HepG2 (cell line): Measurements from ENCODE around the gene PXMP2. TPM values are rescaled to one million over a fixed set of nuclear protein-coding genes. Genes with fewer than 3 reads are reported as not detected.

ENCODE experiments used
- ADNP ChIP-seq: sonication (generic); formaldehyde crosslinking; IDR thresholded peaks from 2 replicates; pipeline ENCODE4 v1.4.0; 2020; ENCODE audit warnings: missing genetic modification reagents
- ARHGAP35 ChIP-seq: sonication (generic); formaldehyde crosslinking; IDR thresholded peaks from 2 replicates; pipeline ENCODE4 v1.9.0; 2022; ENCODE audit warnings: mild to moderate bottlenecking, inconsistent platforms, moderate library complexity, missing genetic modification reagents, borderline replicate concordance
- ATF2 ChIP-seq: sonication (generic); formaldehyde crosslinking; IDR thresholded peaks from 2 replicates; pipeline ENCODE4 v1.4.0; 2020; ENCODE audit warnings: missing genetic modification reagents
- GFI1 ChIP-seq: sonication (generic); formaldehyde crosslinking; IDR thresholded peaks from 2 replicates; pipeline ENCODE4 v1.5.0; 2020; ENCODE audit warnings: missing genetic modification reagents, mild to moderate bottlenecking, borderline replicate concordance
- KAT2B ChIP-seq: fragments of 150-350 bp; IDR thresholded peaks from 2 replicates; pipeline ENCODE4 v1.6.1; 2014; ENCODE audit warnings: low read depth, low read length, borderline replicate concordance
- KLF13 ChIP-seq: sonication (generic); formaldehyde crosslinking; IDR thresholded peaks from 2 replicates; pipeline ENCODE4 v1.4.0; 2020; ENCODE audit warnings: mild to moderate bottlenecking, missing genetic modification reagents
- MXD3 ChIP-seq: IDR thresholded peaks from 2 replicates; pipeline ENCODE4 v1.6.1; 2016; ENCODE audit warnings: mild to moderate bottlenecking, missing biosample characterization, missing genetic modification reagents
- NKX3-1 ChIP-seq: sonication (generic); formaldehyde crosslinking; IDR thresholded peaks from 2 replicates; pipeline ENCODE4 v1.5.0; 2020; ENCODE audit warnings: missing genetic modification reagents
- NRL ChIP-seq: sonication (generic); formaldehyde crosslinking; IDR thresholded peaks from 2 replicates; pipeline ENCODE4 v1.5.0; 2020; ENCODE audit warnings: missing genetic modification reagents, mild to moderate bottlenecking, moderate library complexity, borderline replicate concordance
- REXO4 ChIP-seq: sonication (generic); formaldehyde crosslinking; IDR thresholded peaks from 2 replicates; pipeline ENCODE4 v1.8.0; 2022; ENCODE audit warnings: missing genetic modification reagents, mild to moderate bottlenecking, borderline replicate concordance
- SKI ChIP-seq: fragments of 450-650 bp; IDR thresholded peaks from one replicate; pipeline ENCODE4 v1.6.1; 2018; ENCODE audit warnings: mild to moderate bottlenecking; ENCODE audit not compliant: partially characterized antibody
- SNAI1 ChIP-seq: sonication (generic); formaldehyde crosslinking; IDR thresholded peaks from 2 replicates; pipeline ENCODE4 v1.5.0; 2020; ENCODE audit warnings: mild to moderate bottlenecking, missing genetic modification reagents, borderline replicate concordance
- SNRNP70 ChIP-seq: fragments of 200-400 bp; formaldehyde crosslinking; IDR thresholded peaks from 2 replicates; pipeline ENCODE4 v1.6.1; 2017; ENCODE audit warnings: mild to moderate bottlenecking, low read depth, low read length, moderate library complexity
- TOPORS ChIP-seq: sonication (generic); formaldehyde crosslinking; IDR thresholded peaks from 2 replicates; pipeline ENCODE4 v1.8.0; 2023; ENCODE audit warnings: mild to moderate bottlenecking, missing genetic modification reagents
- TRAFD1 ChIP-seq: sonication (generic); formaldehyde crosslinking; IDR thresholded peaks from 2 replicates; pipeline ENCODE4 v1.5.1; 2020; ENCODE audit warnings: missing genetic modification reagents, mild to moderate bottlenecking, borderline replicate concordance
- ZFP36L1 ChIP-seq: sonication (generic); formaldehyde crosslinking; IDR thresholded peaks from 2 replicates; pipeline ENCODE4 v1.8.0; 2022; ENCODE audit warnings: mild to moderate bottlenecking, missing genetic modification reagents, moderate library complexity
- ZKSCAN5 ChIP-seq: sonication (generic); formaldehyde crosslinking; IDR thresholded peaks from 2 replicates; pipeline ENCODE4 v1.5.1; 2020; ENCODE audit warnings: mild to moderate bottlenecking, missing genetic modification reagents
- ZNF274 ChIP-seq: sonication (generic); formaldehyde crosslinking; IDR thresholded peaks from 2 replicates; pipeline ENCODE4 v1.5.1; 2020; ENCODE audit warnings: mild to moderate bottlenecking, missing genetic modification reagents
- ZNF333 ChIP-seq: sonication (generic); formaldehyde crosslinking; IDR thresholded peaks from 2 replicates; pipeline ENCODE4 v1.4.0; 2020; ENCODE audit warnings: mild to moderate bottlenecking, missing genetic modification reagents, borderline replicate concordance
- ZNF788 ChIP-seq: sonication (generic); formaldehyde crosslinking; IDR thresholded peaks from 2 replicates; pipeline ENCODE4 v1.5.0; 2020; ENCODE audit warnings: mild to moderate bottlenecking, missing genetic modification reagents, borderline replicate concordance
- polyA plus RNA-seq, 8 experiments: library from polyadenylated mRNA; depleted of rRNA in 3 of 8; stranded (reverse) in 7 of 8; unstranded in 1 of 8; fragments of >200 nt; fragmentation: Illumina TruSeq in 4 of 8; extraction: Trizol in 4 of 8; gene quantifications; 2 replicates each; pipeline versions ENCODE4 v1.2.1 to v1.2.3, GENCODE V29; 2011 to 2016; ENCODE audit warnings: low read depth in 4 of 8, missing spikeins in 1 of 8, mixed read lengths in 1 of 8; ENCODE audit not compliant: insufficient read depth in 1 of 8
- total RNA-seq, 5 experiments: library from RNA; depleted of rRNA; stranded (reverse); fragments of >200 nt; fragmentation: Illumina TruSeq; extraction: Trizol; gene quantifications; 2 replicates each; pipeline ENCODE4 v1.2.3, GENCODE V29; 2016; ENCODE audit warnings: low read depth in 1 of 5
- TF ChIP-seq, protein P1 (sequence below): sonication (generic); formaldehyde crosslinking; IDR thresholded peaks from 2 replicates; pipeline ENCODE4 v1.4.0; 2020; ENCODE audit warnings: missing genetic modification reagents
- TF ChIP-seq, protein P2 (sequence below): sonication (generic); formaldehyde crosslinking; conservative IDR thresholded peaks from 2 replicates; pipeline ENCODE4 v1.4.0; 2020; ENCODE audit warnings: missing genetic modification reagents

Gene PXMP2
- total and polyA plus RNA-seq, 2 of the 13 experiments (the other 11 are each of a cell fraction or from before 2014, with no cell fraction given) = 25.5 to 42.9 TPM

DNA sequence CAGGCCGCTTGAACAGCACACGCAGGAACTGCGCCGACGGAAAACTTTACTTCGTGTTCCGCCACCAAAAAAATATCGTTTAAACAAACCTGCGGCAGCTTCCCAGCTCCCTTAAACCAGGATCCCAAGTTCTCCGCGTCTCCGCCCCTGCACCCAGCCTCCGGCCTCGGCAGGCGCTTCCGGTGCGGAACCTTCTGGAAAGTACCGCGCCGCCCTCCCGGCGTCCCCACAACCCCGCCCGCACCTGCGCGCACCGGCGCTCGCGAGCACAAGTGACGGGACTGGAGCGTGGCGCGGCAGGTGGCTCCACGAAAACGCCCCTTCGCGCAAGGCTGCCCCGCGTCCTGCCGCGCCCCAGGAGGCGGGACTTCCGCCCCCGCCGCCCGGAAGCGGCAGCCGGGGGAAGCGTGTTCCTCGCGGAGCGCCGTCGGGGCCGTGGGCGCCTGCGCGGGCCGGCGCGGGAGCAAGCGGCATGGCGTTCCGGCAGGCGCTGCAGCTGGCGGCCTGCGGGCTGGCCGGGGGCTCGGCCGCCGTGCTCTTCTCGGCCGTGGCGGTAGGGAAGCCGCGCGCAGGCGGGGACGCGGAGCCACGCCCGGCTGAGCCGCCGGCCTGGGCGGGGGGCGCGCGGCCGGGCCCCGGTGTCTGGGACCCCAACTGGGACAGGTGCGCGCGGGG lies 23.2 kb downstream of the PXMP2 start, which contains the start of gene PGAM5 (continued):
- TF ChIP-seq ATF2 (peak; percentile 40; the same call in 1 of the 2 replicates), MXD3 (CRISPR knock-in tag) (peak; percentile 95), ZNF333 (CRISPR knock-in tag) (no peak), NKX3-1 (CRISPR knock-in tag) (peak; percentile 63; the same call in 1 of the 2 replicates), ZKSCAN5 (CRISPR knock-in tag) (no peak), KLF13 (CRISPR knock-in tag) (no peak), REXO4 (peak; percentile 61; the same call in 1 of the 2 replicates), NRL (CRISPR knock-in tag) (peak; percentile 95), TRAFD1 (no peak), TOPORS (CRISPR knock-in tag) (peak; percentile 95), ZNF788 (CRISPR knock-in tag) (peak; percentile 86), GFI1 (CRISPR knock-in tag) (peak; percentile 64; the same call in 1 of the 2 replicates), SKI (peak; percentile 43), ZFP36L1 (peak; percentile 77; the same call in 1 of the 2 replicates), SNRNP70 (no peak), ARHGAP35 (CRISPR knock-in tag) (peak; percentile 87), ZNF274 (CRISPR knock-in tag) (peak; percentile 74), KAT2B (no peak), SNAI1 (CRISPR knock-in tag) (0 out of 2 replicates have a peak, but pooled peaks have one; percentile 77), ADNP (CRISPR knock-in tag) (no peak)
- TF ChIP-seq, protein P1, sequence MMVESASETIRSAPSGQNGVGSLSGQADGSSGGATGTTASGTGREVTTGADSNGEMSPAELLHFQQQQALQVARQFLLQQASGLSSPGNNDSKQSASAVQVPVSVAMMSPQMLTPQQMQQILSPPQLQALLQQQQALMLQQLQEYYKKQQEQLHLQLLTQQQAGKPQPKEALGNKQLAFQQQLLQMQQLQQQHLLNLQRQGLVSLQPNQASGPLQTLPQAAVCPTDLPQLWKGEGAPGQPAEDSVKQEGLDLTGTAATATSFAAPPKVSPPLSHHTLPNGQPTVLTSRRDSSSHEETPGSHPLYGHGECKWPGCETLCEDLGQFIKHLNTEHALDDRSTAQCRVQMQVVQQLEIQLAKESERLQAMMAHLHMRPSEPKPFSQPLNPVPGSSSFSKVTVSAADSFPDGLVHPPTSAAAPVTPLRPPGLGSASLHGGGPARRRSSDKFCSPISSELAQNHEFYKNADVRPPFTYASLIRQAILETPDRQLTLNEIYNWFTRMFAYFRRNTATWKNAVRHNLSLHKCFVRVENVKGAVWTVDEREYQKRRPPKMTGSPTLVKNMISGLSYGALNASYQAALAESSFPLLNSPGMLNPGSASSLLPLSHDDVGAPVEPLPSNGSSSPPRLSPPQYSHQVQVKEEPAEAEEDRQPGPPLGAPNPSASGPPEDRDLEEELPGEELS (CRISPR knock-in tag) = 0 out of 2 replicates have a peak, but pooled peaks have one; percentile 14
- TF ChIP-seq, protein P2, sequence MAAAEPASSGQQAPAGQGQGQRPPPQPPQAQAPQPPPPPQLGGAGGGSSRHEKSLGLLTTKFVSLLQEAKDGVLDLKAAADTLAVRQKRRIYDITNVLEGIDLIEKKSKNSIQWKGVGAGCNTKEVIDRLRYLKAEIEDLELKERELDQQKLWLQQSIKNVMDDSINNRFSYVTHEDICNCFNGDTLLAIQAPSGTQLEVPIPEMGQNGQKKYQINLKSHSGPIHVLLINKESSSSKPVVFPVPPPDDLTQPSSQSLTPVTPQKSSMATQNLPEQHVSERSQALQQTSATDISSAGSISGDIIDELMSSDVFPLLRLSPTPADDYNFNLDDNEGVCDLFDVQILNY (CRISPR knock-in tag) = peak; percentile 47; the same call in 1 of the 2 replicates
